Activated T-helper 17 cell treated with anti-CD3 and anti-CD28 coated beads, Interleukin-2, amount 50 U/mL, for 72 hours (primary cell): Measurements from ENCODE around the gene APLF. TPM values are rescaled to one million over a fixed set of nuclear protein-coding genes. Genes with fewer than 3 reads are reported as not detected.
"Not testable (repeated sequence)": the region's sequence is repeated elsewhere in the genome, so short reads cannot be mapped to it uniquely, and the experiment has no call there.

Experiments
- ATAC-seq: fragments of 150-1000 bp; cut with Tn5 transposase; replicated peaks from 2 replicates; pipeline ENCODE4 v1.10.0; 2021; ENCODE audit warnings: mild to moderate bottlenecking, moderate library complexity
- H3K27ac Mint-ChIP-seq: one replicate; pipeline ENCODE4 v1.8.0; 2022; ENCODE audit warnings: mixed read lengths
- H3K27me3 Mint-ChIP-seq: one replicate; pipeline ENCODE4 v1.8.0; 2022; ENCODE audit warnings: mixed read lengths
- H3K36me3 Mint-ChIP-seq: one replicate; pipeline ENCODE4 v1.8.0; 2022; ENCODE audit warnings: low read depth, mild to moderate bottlenecking, mixed read lengths
- H3K4me1 Mint-ChIP-seq: one replicate; pipeline ENCODE4 v1.8.0; 2022; ENCODE audit warnings: mixed read lengths
- H3K4me3 Mint-ChIP-seq: one replicate; pipeline ENCODE4 v1.8.0; 2022; ENCODE audit warnings: mild to moderate bottlenecking, mixed read lengths
- H3K9me3 Mint-ChIP-seq: one replicate; pipeline ENCODE4 v1.8.0; 2022; ENCODE audit warnings: mixed read lengths
- total RNA-seq, 2 donors: library from RNA; stranded (reverse); gene quantifications; one replicate each; pipeline ENCODE4 v1.2.3, GENCODE V29; 2022

The APLF gene
- total RNA-seq, 2 donors from 2014 or later: 1.4 to 3.5 TPM

DNA sequence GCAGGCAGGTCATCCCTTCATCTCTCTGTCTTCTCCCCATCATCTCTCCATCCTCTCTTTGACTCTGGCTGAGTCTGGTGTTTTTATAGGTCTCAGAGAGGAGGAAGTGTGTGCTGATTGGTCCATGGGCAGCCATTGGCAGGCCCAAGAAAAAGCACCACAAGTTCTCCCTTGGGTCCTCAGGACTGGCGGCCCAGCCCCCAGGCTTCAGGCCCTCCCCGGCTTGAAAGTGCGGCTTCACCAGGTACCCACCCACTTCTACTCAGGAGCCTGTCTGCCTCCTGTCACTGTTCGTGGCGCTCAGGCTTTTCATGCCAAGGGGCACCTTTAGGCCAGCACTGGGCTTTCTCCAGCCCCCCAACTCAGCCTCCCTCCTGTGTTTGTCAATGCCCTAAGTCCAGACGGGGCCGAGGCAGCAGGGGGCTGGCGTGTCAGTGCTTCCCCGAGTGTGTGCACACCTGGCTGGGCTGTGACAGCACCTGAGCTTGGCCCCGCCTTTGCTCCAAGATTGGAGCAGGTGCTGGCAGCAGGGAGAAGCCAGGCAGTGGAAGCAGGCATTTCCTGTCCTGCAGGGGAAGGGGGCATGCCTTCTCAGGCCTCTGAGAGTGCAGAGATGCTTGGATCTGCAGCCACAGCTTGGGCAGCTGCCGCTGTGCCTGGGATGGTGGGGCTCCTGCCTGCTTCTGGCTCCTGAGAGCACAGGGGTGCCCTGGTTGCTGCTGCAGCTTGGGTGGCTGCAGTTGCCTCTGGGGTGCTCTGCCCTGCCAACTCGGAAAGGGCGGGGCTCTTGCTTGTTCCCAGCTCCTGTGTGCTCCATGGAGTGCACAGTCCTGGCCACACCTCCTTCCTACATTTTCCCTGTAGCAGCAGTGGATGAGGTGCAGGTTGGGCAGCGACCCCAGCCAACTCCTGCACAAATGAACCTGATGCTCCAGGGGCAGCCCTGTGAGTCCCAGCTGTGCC lies 34.4 kb upstream of the APLF start:
- Mint-ChIP-seq H3K4me1 (peaks cover 5% of the 10 kb centered on the region), H3K9me3 (no peaks in the 10 kb centered on the region)

DNA sequence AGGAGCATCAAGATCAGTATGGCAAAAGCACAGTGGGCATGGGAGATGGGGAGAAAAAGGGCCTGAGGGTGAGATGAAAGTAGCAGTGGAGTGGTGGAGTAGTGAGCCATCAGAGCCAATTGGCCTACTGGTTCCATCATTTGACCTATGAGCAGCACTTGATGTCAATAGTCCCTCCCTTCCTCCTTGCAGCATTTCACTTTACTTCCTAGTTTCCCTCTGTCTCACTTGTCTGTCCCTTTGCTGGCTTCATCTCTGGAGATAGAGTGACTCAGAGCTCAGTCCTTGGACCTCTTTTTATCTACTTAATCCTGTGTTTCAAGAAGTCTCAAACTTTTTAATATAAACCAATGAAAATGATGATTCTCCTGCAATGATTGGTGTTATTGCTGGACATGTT lies 32.4 kb upstream of the APLF start:
- H3K27me3 Mint-ChIP-seq: peaks cover 3% of the 10 kb centered on the region
- H3K36me3 Mint-ChIP-seq: no peaks in the 10 kb centered on the region
- no peak overlapping the region for H3K27ac Mint-ChIP-seq
- H3K4me3 Mint-ChIP-seq: no peak overlapping the region
- no peak for ATAC-seq
- H3K4me1 Mint-ChIP-seq: peaks cover 9% of the 10 kb centered on the region
- no peaks in the 10 kb centered on the region for H3K9me3 Mint-ChIP-seq

More for the DNA sequence above, 34.4 kb upstream of the APLF start:
- no peaks in the 10 kb centered on the region for H3K36me3 Mint-ChIP-seq
- no peaks in the 10 kb centered on the region for H3K27me3 Mint-ChIP-seq
- ATAC-seq: no peak
- no peak overlapping the region for H3K4me3 Mint-ChIP-seq
- H3K27ac Mint-ChIP-seq: no peak overlapping the region

DNA sequence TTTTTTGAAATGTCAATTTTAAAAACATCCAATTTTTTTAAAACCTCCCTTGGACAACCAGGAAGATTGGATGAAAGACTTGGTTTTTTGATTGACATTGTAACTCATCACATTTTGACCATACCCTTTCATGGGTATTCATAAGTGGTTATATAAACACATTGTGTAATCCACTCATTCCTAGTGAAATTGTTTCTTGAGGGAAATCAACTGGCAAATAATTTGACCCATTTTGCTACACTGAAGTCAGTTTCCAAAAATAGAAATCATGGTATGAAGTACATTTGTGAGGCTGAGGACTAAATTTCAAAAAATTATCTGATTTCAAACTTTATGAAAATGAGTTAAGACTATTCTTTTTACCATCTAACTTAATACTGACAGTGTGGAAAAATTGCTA lies 31.8 kb upstream of the APLF start:
- no peaks in the 10 kb centered on the region for H3K36me3 Mint-ChIP-seq
- peaks cover 13% of the 10 kb centered on the region for H3K4me1 Mint-ChIP-seq
- H3K4me3 Mint-ChIP-seq: no peak overlapping the region
- H3K27ac Mint-ChIP-seq: no peak overlapping the region
- no peak for ATAC-seq
- H3K9me3 Mint-ChIP-seq: no peaks in the 10 kb centered on the region
- peaks cover 3% of the 10 kb centered on the region for H3K27me3 Mint-ChIP-seq

DNA sequence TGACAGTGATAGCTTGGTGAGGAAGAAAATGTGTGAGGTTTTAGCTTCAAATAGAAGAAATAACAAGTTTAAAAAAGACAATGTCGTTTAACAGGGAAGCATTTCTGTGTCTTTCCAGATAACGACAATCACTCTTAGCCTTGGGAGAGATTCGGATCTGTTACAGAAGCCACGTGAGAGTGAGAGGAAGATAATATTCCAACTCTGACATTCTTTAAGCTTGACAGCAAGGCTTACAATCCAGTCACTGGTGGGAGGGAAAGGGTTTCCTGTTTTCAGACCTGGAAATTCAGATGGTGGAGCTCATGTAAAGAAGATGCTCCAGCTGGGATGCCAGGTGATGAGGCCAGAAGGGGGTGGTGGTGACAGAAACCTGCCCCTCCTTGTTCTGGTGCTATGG lies 31.1 kb upstream of the APLF start:
- Mint-ChIP-seq H3K9me3 (no peaks in the 10 kb centered on the region), H3K4me1 (peaks cover 15% of the 10 kb centered on the region), H3K27ac (no peak overlapping the region), H3K36me3 (no peaks in the 10 kb centered on the region), H3K27me3 (peaks cover 3% of the 10 kb centered on the region), H3K4me3 (no peak overlapping the region)
- ATAC-seq: no peak

DNA sequence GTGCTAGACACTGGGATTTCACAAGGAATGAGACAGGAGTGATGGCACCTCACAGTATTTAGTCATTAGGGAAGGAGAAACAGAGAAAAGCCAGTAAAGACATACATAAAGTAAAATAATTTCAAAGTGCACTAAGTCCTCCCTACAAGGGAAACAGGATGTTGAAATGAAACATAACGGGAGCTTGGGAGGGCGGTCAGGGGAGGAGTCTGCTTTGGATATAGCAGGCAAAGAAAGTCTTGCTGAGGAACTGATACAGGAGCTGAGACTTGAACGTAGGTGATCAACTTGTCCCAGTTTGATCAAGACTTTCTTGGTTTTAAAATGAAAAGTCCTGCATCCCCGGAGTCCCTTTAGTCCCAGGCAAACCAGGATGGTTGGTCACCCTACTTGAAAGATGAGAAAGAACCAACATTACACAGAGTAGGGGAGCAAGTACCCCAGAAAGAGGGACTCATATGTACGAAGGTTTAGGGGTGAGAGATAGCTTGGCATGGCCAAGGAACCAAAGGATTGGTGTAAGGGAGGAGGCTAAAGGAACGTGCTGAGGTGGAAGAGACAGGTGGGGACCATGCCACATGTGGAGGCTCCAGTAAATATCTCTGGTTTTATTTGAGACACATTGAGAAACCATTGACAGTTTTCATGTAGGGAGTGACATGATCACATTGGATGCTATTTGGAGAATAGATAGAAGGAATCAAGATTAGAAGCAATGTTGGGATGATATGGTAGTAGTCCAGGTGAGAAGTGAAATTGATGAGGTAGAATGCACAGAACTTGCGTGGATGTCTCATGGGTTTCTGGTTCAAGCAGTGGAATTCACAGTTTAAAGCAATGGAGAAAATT lies 28.7 kb upstream of the APLF start:
- Mint-ChIP-seq H3K4me1 (peaks cover 20% of the 10 kb centered on the region), H3K9me3 (no peaks in the 10 kb centered on the region), H3K27me3 (peaks cover 3% of the 10 kb centered on the region), H3K4me3 (no peak overlapping the region), H3K27ac (no peak overlapping the region), H3K36me3 (no peaks in the 10 kb centered on the region)
- no peak for ATAC-seq

DNA sequence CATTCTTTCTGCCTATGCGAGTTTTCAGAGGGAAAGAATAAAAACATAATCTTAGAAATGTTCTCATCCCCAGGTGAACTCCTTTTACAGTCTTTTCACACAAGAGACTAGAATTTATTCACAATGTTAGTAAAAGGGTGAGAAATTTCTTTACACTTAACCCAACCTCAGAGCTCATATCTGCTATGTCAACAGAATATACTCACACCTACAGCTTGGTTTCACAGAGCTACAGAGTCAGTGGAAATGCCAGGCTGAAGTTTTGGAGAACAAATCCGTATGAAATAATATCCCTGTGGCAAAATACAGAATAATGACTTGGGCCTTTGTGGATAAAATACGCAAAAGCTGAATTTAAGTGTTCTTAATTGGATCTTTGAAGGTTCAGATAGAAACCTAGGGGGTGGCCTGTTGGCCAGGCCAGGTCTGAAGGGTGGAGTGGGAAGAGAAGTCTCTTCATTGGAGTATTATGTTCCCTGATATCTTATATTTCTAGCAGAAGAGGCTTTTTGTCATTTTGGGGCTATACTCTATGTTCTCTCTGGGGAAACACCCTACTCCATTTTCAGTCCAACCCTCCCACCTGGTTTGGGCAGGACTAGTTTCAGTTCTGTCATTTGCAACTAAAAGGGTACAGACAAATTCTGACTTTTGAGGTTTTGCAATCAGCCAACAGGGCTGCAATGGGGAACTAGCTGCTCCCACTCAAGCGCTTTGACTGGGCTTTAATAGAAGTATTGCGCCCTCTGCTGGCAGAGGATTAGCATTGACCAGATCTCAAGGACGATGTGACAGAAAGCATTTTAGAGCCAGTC lies 26.0 kb upstream of the APLF start:
- H3K9me3 Mint-ChIP-seq: no peaks in the 10 kb centered on the region
- H3K27ac Mint-ChIP-seq: peak overlapping the region; percentile 43
- H3K36me3 Mint-ChIP-seq: no peaks in the 10 kb centered on the region
- H3K4me3 Mint-ChIP-seq: peak overlapping the region; percentile 48
- ATAC-seq: peak; percentile 97
- peaks cover 15% of the 10 kb centered on the region for H3K4me1 Mint-ChIP-seq
- peaks cover 3% of the 10 kb centered on the region for H3K27me3 Mint-ChIP-seq

DNA sequence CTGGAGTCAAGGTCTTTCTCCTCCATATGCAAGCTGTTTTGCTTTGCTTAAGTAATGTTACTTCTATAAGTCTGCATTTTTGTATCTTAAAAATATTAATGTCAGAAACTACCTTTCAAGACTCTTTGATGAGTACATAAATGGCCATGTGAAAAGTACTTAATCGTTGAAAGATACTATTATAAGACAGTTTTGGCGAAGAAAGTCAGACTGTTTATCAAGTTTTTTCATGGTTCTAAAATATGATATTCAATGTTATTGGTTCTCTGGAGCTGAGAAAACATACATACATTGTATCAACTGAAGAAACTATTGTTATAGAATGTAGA lies 25.4 kb upstream of the APLF start:
- Mint-ChIP-seq H3K36me3 (no peaks in the 10 kb centered on the region), H3K4me1 (peaks cover 15% of the 10 kb centered on the region), H3K9me3 (peaks cover 1% of the 10 kb centered on the region), H3K27ac (no peak overlapping the region), H3K4me3 (no peak overlapping the region), H3K27me3 (peaks cover 3% of the 10 kb centered on the region)
- no peak for ATAC-seq

DNA sequence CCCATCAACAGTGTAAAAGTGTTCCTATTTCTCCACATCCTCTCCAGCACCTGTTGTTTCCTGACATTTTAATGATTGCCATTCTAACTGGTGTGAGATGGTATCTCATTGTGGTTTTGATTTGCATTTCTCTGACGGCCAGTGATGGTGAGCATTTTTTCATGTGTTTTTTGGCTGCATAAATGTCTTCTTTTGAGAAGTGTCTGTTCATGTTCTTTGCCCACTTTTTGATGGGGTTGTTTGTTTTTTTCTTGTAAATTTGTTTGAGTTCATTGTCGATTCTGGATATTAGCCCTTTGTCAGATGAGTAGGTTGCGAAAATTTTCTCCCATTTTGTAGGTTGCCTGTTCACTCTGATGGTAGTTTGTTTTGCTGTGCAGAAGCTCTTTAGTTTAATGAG lies 21.0 kb upstream of the APLF start:
- H3K27ac Mint-ChIP-seq, H3K4me1 Mint-ChIP-seq, H3K9me3 Mint-ChIP-seq, H3K27me3 Mint-ChIP-seq, H3K36me3 Mint-ChIP-seq, ATAC-seq, H3K4me3 Mint-ChIP-seq: not testable (repeated sequence)

DNA sequence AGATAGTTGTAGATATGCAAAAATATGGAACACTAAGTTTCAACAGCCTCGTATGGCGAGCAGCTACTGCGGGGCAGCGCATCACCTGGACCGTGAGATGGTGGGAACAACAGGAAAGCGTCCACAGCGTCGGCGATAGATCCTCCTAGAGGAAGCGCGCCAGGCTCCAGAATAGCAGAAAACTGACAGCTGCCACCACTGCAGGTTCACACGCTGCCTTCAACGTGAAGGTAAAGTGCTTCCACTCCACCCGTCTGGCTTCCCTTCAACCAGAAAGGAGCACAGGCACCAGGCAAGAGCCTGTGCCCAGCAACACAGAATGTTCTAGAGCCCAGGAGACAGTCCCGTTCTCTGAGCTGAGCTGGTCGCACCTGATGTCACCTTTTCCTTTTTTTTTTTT lies 20.3 kb upstream of the APLF start:
- Mint-ChIP-seq H3K4me1 (peaks cover under 1% of the 10 kb centered on the region), H3K4me3 (no peak overlapping the region), H3K27me3 (no peaks in the 10 kb centered on the region), H3K36me3 (no peaks in the 10 kb centered on the region), H3K9me3 (peaks cover 4% of the 10 kb centered on the region), H3K27ac (no peak overlapping the region)
- ATAC-seq: no peak

DNA sequence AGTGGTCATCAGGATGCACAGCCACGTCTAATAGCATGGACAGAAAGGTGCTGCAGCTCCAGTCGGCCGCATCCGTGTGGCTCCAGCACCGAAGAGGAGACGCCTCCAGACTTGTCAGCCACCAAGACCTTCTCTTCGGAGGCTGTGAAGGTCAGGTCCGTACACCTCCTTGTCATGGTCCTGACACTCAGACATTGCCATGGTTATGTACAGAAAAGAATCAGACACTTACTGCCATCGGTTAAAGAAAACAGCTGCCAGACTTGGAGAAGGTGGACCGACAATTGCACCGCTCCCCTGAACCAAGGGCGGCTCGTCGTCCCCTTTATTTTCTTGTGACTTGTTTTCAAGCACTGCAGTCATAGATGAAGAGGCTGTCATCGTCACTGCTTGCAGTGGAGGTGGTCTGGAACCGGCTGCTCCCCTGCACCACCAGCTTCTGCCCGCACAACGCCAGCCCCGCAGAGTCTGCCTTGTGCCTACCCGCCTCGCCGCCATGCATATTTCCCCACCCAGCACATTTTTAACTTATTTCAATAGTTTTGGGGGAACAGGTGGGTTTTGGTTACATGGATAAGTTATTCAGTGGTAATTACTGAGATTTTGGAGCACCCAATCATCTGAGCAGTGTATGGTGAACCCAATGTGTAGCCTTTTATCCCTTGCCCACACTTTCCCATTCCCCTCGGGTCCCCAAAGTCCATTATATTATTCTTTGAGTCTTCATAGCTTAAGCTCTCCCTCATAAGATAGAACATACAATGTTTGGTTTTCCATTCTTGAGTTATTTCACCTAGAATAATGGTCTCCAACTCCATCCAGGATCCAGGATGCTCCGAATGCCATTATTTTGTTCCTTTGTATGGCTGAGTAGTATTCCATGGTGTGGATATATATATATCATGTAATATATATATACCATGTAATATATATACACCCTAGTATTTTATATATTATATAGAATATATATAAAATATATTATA lies 18.4 kb upstream of the APLF start:
- peaks cover 4% of the 10 kb centered on the region for H3K9me3 Mint-ChIP-seq
- peaks cover 5% of the 10 kb centered on the region for H3K4me1 Mint-ChIP-seq
- H3K27ac Mint-ChIP-seq: no peak overlapping the region
- ATAC-seq: peak; percentile 52
- no peaks in the 10 kb centered on the region for H3K27me3 Mint-ChIP-seq
- H3K4me3 Mint-ChIP-seq: no peak overlapping the region
- H3K36me3 Mint-ChIP-seq: no peaks in the 10 kb centered on the region

DNA sequence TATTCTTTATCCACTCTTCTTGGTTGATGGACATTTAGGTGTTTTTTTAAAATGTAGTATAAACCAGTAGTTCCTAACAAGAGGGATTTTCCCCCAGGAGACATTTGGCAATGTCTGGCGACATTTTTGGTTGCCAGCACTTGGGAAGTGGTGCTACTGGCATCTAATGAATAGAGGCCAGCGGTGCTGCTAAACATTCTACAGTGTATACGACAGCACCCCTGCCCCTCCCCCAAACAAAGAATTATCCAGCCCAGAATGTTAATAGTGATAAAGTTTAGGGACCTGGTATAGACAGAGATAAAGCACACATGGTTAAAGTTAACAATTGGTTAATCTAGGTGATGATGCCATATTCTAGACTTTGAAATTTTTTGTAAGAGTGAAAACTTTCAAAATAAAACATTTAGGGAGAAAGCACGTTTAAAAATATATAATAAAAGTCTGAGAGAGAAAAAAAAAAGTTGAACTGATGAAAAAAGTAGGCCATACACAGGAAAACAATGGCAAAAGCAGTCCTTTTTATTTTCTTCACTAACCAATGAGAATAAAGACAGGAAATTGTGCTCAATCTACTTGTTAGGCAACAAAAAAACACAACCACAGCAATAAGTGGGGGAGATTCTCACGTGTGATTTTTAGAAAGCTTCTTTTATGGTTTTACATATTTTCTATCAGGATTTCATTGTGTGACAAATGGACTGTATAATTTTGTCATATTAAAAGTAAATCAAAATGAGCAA lies 15.1 kb upstream of the APLF start:
- Mint-ChIP-seq H3K4me3 (no peak overlapping the region), H3K9me3 (no peaks in the 10 kb centered on the region), H3K27me3 (no peaks in the 10 kb centered on the region), H3K36me3 (no peaks in the 10 kb centered on the region), H3K27ac (no peak overlapping the region), H3K4me1 (peaks cover 5% of the 10 kb centered on the region)
- ATAC-seq: no peak

DNA sequence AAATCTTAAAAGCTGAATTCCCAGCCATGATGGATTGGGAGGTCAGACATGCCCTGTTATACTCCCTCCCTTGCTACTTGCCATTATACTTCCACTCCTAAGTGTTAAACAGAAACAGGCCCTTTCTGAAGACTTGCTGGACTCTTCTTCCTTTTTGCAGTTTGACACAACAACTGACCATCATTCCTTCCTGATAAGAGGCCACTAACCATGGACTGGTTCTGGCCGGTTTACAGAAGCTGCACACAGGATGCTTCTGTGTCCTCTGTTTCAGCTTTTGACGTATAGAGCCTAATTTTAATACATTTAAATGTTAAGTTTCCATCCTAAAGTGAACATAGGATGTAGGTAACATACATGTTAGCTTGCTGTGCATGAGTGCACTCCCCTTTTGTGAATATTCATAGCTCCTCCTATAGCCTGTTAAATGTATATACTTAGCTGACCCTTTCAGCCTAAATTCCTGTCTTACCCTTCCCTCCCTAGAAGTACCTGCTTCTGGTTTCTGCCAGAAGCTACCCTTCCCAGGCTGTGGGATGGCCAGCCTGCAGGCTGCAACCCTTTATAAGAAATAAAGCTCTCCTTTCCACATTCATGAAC lies 13.5 kb upstream of the APLF start:
- H3K36me3 Mint-ChIP-seq: no peaks in the 10 kb centered on the region
- peaks cover 5% of the 10 kb centered on the region for H3K4me1 Mint-ChIP-seq
- H3K4me3 Mint-ChIP-seq: peak overlapping the region; percentile 6
- H3K9me3 Mint-ChIP-seq: no peaks in the 10 kb centered on the region
- no peaks in the 10 kb centered on the region for H3K27me3 Mint-ChIP-seq
- no peak for ATAC-seq
- H3K27ac Mint-ChIP-seq: no peak overlapping the region

DNA sequence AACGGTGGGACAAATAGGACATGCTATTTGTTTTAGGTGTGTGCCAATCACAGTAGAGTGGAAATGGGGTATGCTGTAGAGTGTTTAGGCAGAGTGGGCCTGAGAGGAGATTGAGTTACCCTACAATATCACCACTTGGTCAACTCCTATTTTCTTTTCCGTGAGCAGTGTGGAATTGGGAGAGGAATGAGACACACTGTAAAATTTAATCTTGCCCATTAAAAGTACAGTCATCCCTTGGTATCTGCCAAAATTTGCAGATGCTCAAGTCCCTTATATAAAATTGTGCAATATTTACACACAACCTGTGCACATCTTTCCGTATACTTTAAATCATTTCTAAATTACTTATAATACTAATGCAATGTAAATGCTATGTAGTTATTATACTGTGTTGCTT lies 12.7 kb upstream of the APLF start:
- Mint-ChIP-seq H3K9me3 (no peaks in the 10 kb centered on the region), H3K4me3 (no peak overlapping the region), H3K4me1 (peaks cover 5% of the 10 kb centered on the region), H3K27ac (no peak overlapping the region), H3K27me3 (no peaks in the 10 kb centered on the region), H3K36me3 (no peaks in the 10 kb centered on the region)
- ATAC-seq: no peak
